ELR (cell line): Measurements from ENCODE around the gene TMEM109.

Experiments
- DNase-seq: peaks from one replicate; pipeline ENCODE4 v3.0.0-alpha.2; 2015; ENCODE audit warnings: low read depth

The TMEM109 gene

DNA sequence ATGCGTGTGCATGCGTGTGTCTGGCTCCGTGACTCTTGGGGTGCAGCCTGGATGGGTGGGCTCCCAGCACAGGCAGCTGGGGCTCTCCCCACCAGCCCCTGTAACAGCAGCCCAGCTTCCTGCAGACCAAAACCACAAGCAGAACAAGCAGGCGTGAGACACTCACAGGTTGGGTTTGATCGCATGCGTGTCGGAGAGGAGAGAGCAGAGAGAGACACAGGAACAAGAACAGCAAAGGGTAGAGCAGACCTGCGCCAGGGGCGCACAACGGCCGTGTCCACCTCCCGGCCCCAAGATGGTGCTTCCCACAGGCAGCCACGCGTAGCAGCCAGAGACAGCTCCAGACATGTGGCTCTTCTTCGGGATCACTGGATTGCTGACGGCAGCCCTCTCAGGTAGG lies 57.6 kb downstream of the TMEM109 start, which contains the start of gene CD6:
Gene CD6, plus strand, starts transcription at position 161 of the 400 bp plus-strand sequence. Its CDS starts 186 bp downstream, at position 347.
- no peak for DNase-seq

DNA sequence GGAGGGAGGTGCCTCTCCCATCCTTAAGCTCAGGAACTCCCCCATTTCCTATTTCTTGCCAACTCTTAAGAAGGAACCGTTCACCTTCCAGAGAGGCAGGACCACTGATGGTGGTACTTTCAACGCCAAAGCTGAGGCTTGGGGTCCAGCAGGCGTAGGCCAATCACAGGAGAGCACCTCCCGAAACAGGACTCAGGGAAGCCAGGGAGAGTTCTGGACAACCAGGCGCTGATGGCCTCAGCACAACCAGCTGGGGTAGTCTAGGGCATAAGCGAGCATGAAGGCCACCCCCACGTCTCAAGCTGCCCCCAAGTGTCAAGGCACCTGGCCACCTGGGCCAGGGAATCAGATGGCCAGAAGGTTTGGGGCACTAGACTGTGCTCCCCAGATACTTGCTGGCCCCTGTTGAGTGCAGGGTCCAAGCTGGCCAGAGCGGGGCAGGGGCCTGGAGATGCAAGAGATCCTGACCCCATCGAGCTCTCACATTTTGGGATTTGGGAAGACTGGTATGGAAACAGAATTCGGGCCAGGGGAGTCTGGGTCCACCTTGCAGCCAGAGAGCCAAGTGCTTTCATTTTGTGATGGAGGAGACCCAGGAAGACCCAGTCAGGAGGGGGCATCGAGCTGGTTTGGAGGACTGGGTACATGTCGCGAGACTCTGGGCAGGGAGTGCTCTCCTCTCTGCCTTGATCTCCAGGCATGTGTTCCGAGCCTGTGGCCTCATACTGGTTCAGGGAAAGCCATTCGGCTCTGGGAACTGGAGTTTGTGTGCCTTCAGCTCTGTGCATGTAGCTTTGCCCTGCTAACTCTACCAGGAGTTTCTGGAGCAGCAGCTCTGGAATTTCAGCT lies 58.4 kb downstream of the TMEM109 start:
- no peak for DNase-seq
